ENCODE data around the gene TCN1. TPM values are rescaled to one million over a fixed set of nuclear protein-coding genes. Genes with fewer than 3 reads are reported as not detected.
"Not testable (repeated sequence)": the region's sequence is repeated elsewhere in the genome, so short reads cannot be mapped to it uniquely, and the experiment has no call there.

TCN1 gene
- 10 to 100 TPM in 1 of 2 donors, 1 to 10 TPM in 1; 6.9 to 10.9 TPM for polyA plus RNA-seq

- WGBS, 2 donors, result 68 to 72% methylated on average over 3 of the region's 3 CpGs
- H3K27ac ChIP-seq (ENCODE audit: low read depth in 2 of 2, low read length in 1 of 2), result peak within 1 kb of the TSS in 1 of 2 donors; percentile 59
Observed at GRCh38 chr11:59866397-59866796, at the start of gene TCN1. Gene TCN1 (minus strand): TSS chr11:59866487. CDS start chr11:59866470, 17 bp downstream.

GRCh38 chr11:59903569-59903968 lies 37.3 kb upstream of the TCN1 start:
- not testable (repeated sequence) for H3K9me3 ChIP-seq (ENCODE audit: control insufficient read depth in 2 of 2, insufficient read depth in 1 of 2, low read depth in 1 of 2, low read length in 1 of 2); H3K4me3 ChIP-seq (ENCODE audit: low read depth in 1 of 2, low read length in 2 of 2); H3K27ac ChIP-seq (ENCODE audit: low read depth in 2 of 2, low read length in 1 of 2); H3K4me1 ChIP-seq (ENCODE audit: control insufficient read depth in 2 of 2, insufficient read depth in 2 of 2, low read length in 1 of 2); H3K27me3 ChIP-seq (ENCODE audit: control insufficient read depth in 1 of 2, insufficient read depth in 2 of 2, low read length in 2 of 2); H3K36me3 ChIP-seq (ENCODE audit: control insufficient read depth in 2 of 2, insufficient read depth in 2 of 2, low read length in 1 of 2)
- WGBS, 2 donors, result 80 to 93% methylated on average over 2 of the region's 2 CpGs

More at GRCh38 chr11:59866397-59866796, at the start of gene TCN1:
- Histone ChIP-seq H3K4me1 (ENCODE audit: control insufficient read depth in 2 of 2, insufficient read depth in 2 of 2, low read length in 1 of 2) (no peaks in the 10 kb centered on the region), H3K36me3 (ENCODE audit: control insufficient read depth in 2 of 2, insufficient read depth in 2 of 2, low read length in 1 of 2) (no peaks in the 10 kb centered on the region), H3K9me3 (ENCODE audit: control insufficient read depth in 2 of 2, insufficient read depth in 1 of 2, low read depth in 1 of 2, low read length in 1 of 2) (no peaks in the 10 kb centered on the region), H3K27me3 (ENCODE audit: control insufficient read depth in 1 of 2, insufficient read depth in 2 of 2, low read length in 2 of 2) (no peaks in the 10 kb centered on the region), H3K4me3 (ENCODE audit: low read depth in 1 of 2, low read length in 2 of 2) (no peak within 1 kb of the TSS)

- no peaks in the 10 kb centered on the region for H3K27me3 ChIP-seq (ENCODE audit: control insufficient read depth in 1 of 2, insufficient read depth in 2 of 2, low read length in 2 of 2)
- H3K36me3 ChIP-seq (ENCODE audit: control insufficient read depth in 2 of 2, insufficient read depth in 2 of 2, low read length in 1 of 2), result no peaks in the 10 kb centered on the region
- H3K4me1 ChIP-seq (ENCODE audit: control insufficient read depth in 2 of 2, insufficient read depth in 2 of 2, low read length in 1 of 2), result no peaks in the 10 kb centered on the region
- 21 to 23% methylated on average over 1 of the region's 1 CpG for WGBS, 2 donors
- no peak overlapping the region for H3K4me3 ChIP-seq (ENCODE audit: low read depth in 1 of 2, low read length in 2 of 2)
- H3K9me3 ChIP-seq (ENCODE audit: control insufficient read depth in 2 of 2, insufficient read depth in 1 of 2, low read depth in 1 of 2, low read length in 1 of 2), result peaks cover 0 to 4% of the 10 kb centered on the region in 2 donors
- no peak overlapping the region for H3K27ac ChIP-seq (ENCODE audit: low read depth in 2 of 2, low read length in 1 of 2)
Observed at GRCh38 chr11:59901306-59901705, 35.0 kb upstream of the TCN1 start.

GRCh38 chr11:59900366-59901126 lies 34.3 kb upstream of the TCN1 start:
- Histone ChIP-seq H3K9me3 (ENCODE audit: control insufficient read depth in 2 of 2, insufficient read depth in 1 of 2, low read depth in 1 of 2, low read length in 1 of 2) (peaks cover 0 to 4% of the 10 kb centered on the region in 2 donors), H3K4me3 (ENCODE audit: low read depth in 1 of 2, low read length in 2 of 2) (no peak overlapping the region), H3K4me1 (ENCODE audit: control insufficient read depth in 2 of 2, insufficient read depth in 2 of 2, low read length in 1 of 2) (no peaks in the 10 kb centered on the region), H3K27me3 (ENCODE audit: control insufficient read depth in 1 of 2, insufficient read depth in 2 of 2, low read length in 2 of 2) (no peaks in the 10 kb centered on the region), H3K36me3 (ENCODE audit: control insufficient read depth in 2 of 2, insufficient read depth in 2 of 2, low read length in 1 of 2) (no peaks in the 10 kb centered on the region), H3K27ac (ENCODE audit: low read depth in 2 of 2, low read length in 1 of 2) (no peak overlapping the region)
- WGBS, 2 donors, result 61 to 65% methylated on average over 6 of the region's 6 CpGs

GRCh38 chr11:59899532-59899931 lies 33.2 kb upstream of the TCN1 start:
- Histone ChIP-seq H3K27ac (ENCODE audit: low read depth in 2 of 2, low read length in 1 of 2) (no peak overlapping the region), H3K27me3 (ENCODE audit: control insufficient read depth in 1 of 2, insufficient read depth in 2 of 2, low read length in 2 of 2) (no peaks in the 10 kb centered on the region), H3K4me3 (ENCODE audit: low read depth in 1 of 2, low read length in 2 of 2) (no peak overlapping the region), H3K9me3 (ENCODE audit: control insufficient read depth in 2 of 2, insufficient read depth in 1 of 2, low read depth in 1 of 2, low read length in 1 of 2) (no peaks in the 10 kb centered on the region), H3K36me3 (ENCODE audit: control insufficient read depth in 2 of 2, insufficient read depth in 2 of 2, low read length in 1 of 2) (no peaks in the 10 kb centered on the region), H3K4me1 (ENCODE audit: control insufficient read depth in 2 of 2, insufficient read depth in 2 of 2, low read length in 1 of 2) (no peaks in the 10 kb centered on the region)
- whole genome bisulfite sequencing, 2 donors, result 78 to 85% methylated on average over 11 of the region's 11 CpGs

- no peak overlapping the region for H3K4me3 ChIP-seq (ENCODE audit: low read depth in 1 of 2, low read length in 2 of 2)
- no peaks in the 10 kb centered on the region for H3K27me3 ChIP-seq (ENCODE audit: control insufficient read depth in 1 of 2, insufficient read depth in 2 of 2, low read length in 2 of 2)
- no peaks in the 10 kb centered on the region for H3K4me1 ChIP-seq (ENCODE audit: control insufficient read depth in 2 of 2, insufficient read depth in 2 of 2, low read length in 1 of 2)
- WGBS, 2 donors, result 84 to 87% methylated on average over 7 of the region's 7 CpGs
- H3K9me3 ChIP-seq (ENCODE audit: control insufficient read depth in 2 of 2, insufficient read depth in 1 of 2, low read depth in 1 of 2, low read length in 1 of 2), result no peaks in the 10 kb centered on the region
- no peak overlapping the region for H3K27ac ChIP-seq (ENCODE audit: low read depth in 2 of 2, low read length in 1 of 2)
- H3K36me3 ChIP-seq (ENCODE audit: control insufficient read depth in 2 of 2, insufficient read depth in 2 of 2, low read length in 1 of 2), result no peaks in the 10 kb centered on the region
Observed at GRCh38 chr11:59898650-59899049, 32.4 kb upstream of the TCN1 start.

- Histone ChIP-seq H3K27ac (ENCODE audit: low read depth in 2 of 2, low read length in 1 of 2) (no peak overlapping the region), H3K4me1 (ENCODE audit: control insufficient read depth in 2 of 2, insufficient read depth in 2 of 2, low read length in 1 of 2) (no peaks in the 10 kb centered on the region), H3K9me3 (ENCODE audit: control insufficient read depth in 2 of 2, insufficient read depth in 1 of 2, low read depth in 1 of 2, low read length in 1 of 2) (no peaks in the 10 kb centered on the region), H3K4me3 (ENCODE audit: low read depth in 1 of 2, low read length in 2 of 2) (no peak overlapping the region), H3K27me3 (ENCODE audit: control insufficient read depth in 1 of 2, insufficient read depth in 2 of 2, low read length in 2 of 2) (no peaks in the 10 kb centered on the region), H3K36me3 (ENCODE audit: control insufficient read depth in 2 of 2, insufficient read depth in 2 of 2, low read length in 1 of 2) (no peaks in the 10 kb centered on the region)
- 96 to 97% methylated on average over 31 of the region's 31 CpGs for WGBS, 2 donors
Observed at GRCh38 chr11:59898046-59898445, 31.8 kb upstream of the TCN1 start.

- WGBS, 2 donors, result 50 to 72% methylated on average over 1 of the region's 1 CpG
- Histone ChIP-seq H3K27me3 (ENCODE audit: control insufficient read depth in 1 of 2, insufficient read depth in 2 of 2, low read length in 2 of 2) (no peaks in the 10 kb centered on the region), H3K4me3 (ENCODE audit: low read depth in 1 of 2, low read length in 2 of 2) (no peak overlapping the region), H3K36me3 (ENCODE audit: control insufficient read depth in 2 of 2, insufficient read depth in 2 of 2, low read length in 1 of 2) (no peaks in the 10 kb centered on the region), H3K4me1 (ENCODE audit: control insufficient read depth in 2 of 2, insufficient read depth in 2 of 2, low read length in 1 of 2) (no peaks in the 10 kb centered on the region), H3K9me3 (ENCODE audit: control insufficient read depth in 2 of 2, insufficient read depth in 1 of 2, low read depth in 1 of 2, low read length in 1 of 2) (peaks cover 6% of the 10 kb centered on the region in 2 donors), H3K27ac (ENCODE audit: low read depth in 2 of 2, low read length in 1 of 2) (no peak overlapping the region)
Observed at GRCh38 chr11:59894616-59895015, 28.3 kb upstream of the TCN1 start.

- Histone ChIP-seq H3K9me3 (ENCODE audit: control insufficient read depth in 2 of 2, insufficient read depth in 1 of 2, low read depth in 1 of 2, low read length in 1 of 2) (peaks cover 6% of the 10 kb centered on the region in 2 donors), H3K4me1 (ENCODE audit: control insufficient read depth in 2 of 2, insufficient read depth in 2 of 2, low read length in 1 of 2) (no peaks in the 10 kb centered on the region), H3K4me3 (ENCODE audit: low read depth in 1 of 2, low read length in 2 of 2) (no peak overlapping the region), H3K36me3 (ENCODE audit: control insufficient read depth in 2 of 2, insufficient read depth in 2 of 2, low read length in 1 of 2) (no peaks in the 10 kb centered on the region), H3K27me3 (ENCODE audit: control insufficient read depth in 1 of 2, insufficient read depth in 2 of 2, low read length in 2 of 2) (no peaks in the 10 kb centered on the region), H3K27ac (ENCODE audit: low read depth in 2 of 2, low read length in 1 of 2) (no peak overlapping the region)
- WGBS, 2 donors, result 42 to 63% methylated on average over 4 of the region's 4 CpGs
Observed at GRCh38 chr11:59891781-59892181, 25.5 kb upstream of the TCN1 start.

- not testable (repeated sequence) for H3K4me3 ChIP-seq (ENCODE audit: low read depth in 1 of 2, low read length in 2 of 2)
Observed at GRCh38 chr11:59887156-59887555, 20.9 kb upstream of the TCN1 start.

More at GRCh38 chr11:59887156-59887555, 20.9 kb upstream of the TCN1 start:
- not testable (repeated sequence) for H3K27ac ChIP-seq (ENCODE audit: low read depth in 2 of 2, low read length in 1 of 2); H3K27me3 ChIP-seq (ENCODE audit: control insufficient read depth in 1 of 2, insufficient read depth in 2 of 2, low read length in 2 of 2); H3K36me3 ChIP-seq (ENCODE audit: control insufficient read depth in 2 of 2, insufficient read depth in 2 of 2, low read length in 1 of 2); H3K4me1 ChIP-seq (ENCODE audit: control insufficient read depth in 2 of 2, insufficient read depth in 2 of 2, low read length in 1 of 2); H3K9me3 ChIP-seq (ENCODE audit: control insufficient read depth in 2 of 2, insufficient read depth in 1 of 2, low read depth in 1 of 2, low read length in 1 of 2)

Data from esophagus (tissue), 2 donors.